ENCODE results near the gene CDKAL1.

CDKAL1 gene

DNA sequence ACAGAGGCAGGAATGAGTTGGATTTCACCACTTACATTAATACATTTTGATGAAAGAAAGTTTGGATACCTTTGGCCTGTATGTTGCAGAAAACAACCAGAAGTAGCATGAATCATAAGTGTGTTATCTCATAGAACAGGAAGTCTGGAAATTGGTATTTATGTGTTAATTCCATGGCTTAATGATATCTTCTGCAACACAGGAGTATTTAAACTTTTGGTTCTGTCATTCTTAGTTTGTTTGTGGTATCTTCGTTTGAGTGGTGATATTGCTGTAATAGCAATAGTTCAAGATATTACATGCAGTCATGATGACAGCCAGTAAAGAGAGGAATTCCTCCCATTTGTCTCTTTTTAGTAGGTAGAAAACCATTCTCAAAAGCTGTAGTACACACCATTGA is 177.3 kb downstream of the CDKAL1 start:
- TF ChIP-seq RAD21 (IDR thresholded peaks at IDR 0.05; ENCODE audit: low read depth) (no peak), TCF12 (IDR thresholded peaks at IDR 0.05; ENCODE audit: low read depth) (no peak), TAF1 (IDR thresholded peaks at IDR 0.05; ENCODE audit: low read depth) (no peak), CREB1 (IDR thresholded peaks at IDR 0.05; ENCODE audit: low read depth) (no peak), EP300 (IDR thresholded peaks at IDR 0.05; ENCODE audit: borderline replicate concordance) (no peak), CEBPB (IDR thresholded peaks at IDR 0.05) (no peak), YY1 (IDR thresholded peaks at IDR 0.05; ENCODE audit: low read depth) (no peak), NFIC (IDR thresholded peaks at IDR 0.05) (no peak), EGR1 (IDR thresholded peaks at IDR 0.05) (no peak), FOXM1 (IDR thresholded peaks at IDR 0.05; ENCODE audit: borderline replicate concordance, low read depth) (no peak), TEAD4 (IDR thresholded peaks at IDR 0.05) (no peak), ZBTB7A (IDR thresholded peaks at IDR 0.05; ENCODE audit: low read depth) (no peak)
- TF ChIP-seq, protein P1, sequence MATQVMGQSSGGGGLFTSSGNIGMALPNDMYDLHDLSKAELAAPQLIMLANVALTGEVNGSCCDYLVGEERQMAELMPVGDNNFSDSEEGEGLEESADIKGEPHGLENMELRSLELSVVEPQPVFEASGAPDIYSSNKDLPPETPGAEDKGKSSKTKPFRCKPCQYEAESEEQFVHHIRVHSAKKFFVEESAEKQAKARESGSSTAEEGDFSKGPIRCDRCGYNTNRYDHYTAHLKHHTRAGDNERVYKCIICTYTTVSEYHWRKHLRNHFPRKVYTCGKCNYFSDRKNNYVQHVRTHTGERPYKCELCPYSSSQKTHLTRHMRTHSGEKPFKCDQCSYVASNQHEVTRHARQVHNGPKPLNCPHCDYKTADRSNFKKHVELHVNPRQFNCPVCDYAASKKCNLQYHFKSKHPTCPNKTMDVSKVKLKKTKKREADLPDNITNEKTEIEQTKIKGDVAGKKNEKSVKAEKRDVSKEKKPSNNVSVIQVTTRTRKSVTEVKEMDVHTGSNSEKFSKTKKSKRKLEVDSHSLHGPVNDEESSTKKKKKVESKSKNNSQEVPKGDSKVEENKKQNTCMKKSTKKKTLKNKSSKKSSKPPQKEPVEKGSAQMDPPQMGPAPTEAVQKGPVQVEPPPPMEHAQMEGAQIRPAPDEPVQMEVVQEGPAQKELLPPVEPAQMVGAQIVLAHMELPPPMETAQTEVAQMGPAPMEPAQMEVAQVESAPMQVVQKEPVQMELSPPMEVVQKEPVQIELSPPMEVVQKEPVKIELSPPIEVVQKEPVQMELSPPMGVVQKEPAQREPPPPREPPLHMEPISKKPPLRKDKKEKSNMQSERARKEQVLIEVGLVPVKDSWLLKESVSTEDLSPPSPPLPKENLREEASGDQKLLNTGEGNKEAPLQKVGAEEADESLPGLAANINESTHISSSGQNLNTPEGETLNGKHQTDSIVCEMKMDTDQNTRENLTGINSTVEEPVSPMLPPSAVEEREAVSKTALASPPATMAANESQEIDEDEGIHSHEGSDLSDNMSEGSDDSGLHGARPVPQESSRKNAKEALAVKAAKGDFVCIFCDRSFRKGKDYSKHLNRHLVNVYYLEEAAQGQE (IDR thresholded peaks at IDR 0.05; ENCODE audit: low read depth): no peak
- TF ChIP-seq, protein P2, sequence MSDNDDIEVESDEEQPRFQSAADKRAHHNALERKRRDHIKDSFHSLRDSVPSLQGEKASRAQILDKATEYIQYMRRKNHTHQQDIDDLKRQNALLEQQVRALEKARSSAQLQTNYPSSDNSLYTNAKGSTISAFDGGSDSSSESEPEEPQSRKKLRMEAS (IDR thresholded peaks at IDR 0.05): no peak
- TF ChIP-seq, protein P3, sequence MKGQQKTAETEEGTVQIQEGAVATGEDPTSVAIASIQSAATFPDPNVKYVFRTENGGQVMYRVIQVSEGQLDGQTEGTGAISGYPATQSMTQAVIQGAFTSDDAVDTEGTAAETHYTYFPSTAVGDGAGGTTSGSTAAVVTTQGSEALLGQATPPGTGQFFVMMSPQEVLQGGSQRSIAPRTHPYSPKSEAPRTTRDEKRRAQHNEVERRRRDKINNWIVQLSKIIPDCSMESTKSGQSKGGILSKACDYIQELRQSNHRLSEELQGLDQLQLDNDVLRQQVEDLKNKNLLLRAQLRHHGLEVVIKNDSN (IDR thresholded peaks at IDR 0.05): no peak

DNA sequence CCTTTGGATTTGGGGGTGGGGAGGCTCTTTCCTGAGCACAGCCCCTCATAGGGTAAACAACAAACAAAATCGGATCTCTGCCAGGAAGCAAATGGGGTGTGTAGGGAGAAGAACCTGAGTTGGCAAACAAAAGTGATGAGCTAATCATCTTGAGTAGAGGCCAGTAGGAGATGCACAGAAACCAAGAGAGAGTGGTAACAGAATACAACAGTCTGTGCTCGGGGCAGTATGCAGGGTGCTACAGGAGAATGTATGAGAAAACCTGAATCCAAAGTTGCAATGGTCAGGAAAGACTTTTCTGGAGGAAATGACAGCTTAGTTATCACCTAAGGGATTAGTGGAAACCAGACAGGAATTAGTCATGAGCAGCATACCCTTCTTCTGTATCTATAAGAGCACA is 177.8 kb downstream of the CDKAL1 start:
- TF ChIP-seq TEAD4 (IDR thresholded peaks at IDR 0.05): no peak
- TF ChIP-seq, protein P2 (IDR thresholded peaks at IDR 0.05): no peak
- TF ChIP-seq NFIC (IDR thresholded peaks at IDR 0.05): no peak

DNA sequence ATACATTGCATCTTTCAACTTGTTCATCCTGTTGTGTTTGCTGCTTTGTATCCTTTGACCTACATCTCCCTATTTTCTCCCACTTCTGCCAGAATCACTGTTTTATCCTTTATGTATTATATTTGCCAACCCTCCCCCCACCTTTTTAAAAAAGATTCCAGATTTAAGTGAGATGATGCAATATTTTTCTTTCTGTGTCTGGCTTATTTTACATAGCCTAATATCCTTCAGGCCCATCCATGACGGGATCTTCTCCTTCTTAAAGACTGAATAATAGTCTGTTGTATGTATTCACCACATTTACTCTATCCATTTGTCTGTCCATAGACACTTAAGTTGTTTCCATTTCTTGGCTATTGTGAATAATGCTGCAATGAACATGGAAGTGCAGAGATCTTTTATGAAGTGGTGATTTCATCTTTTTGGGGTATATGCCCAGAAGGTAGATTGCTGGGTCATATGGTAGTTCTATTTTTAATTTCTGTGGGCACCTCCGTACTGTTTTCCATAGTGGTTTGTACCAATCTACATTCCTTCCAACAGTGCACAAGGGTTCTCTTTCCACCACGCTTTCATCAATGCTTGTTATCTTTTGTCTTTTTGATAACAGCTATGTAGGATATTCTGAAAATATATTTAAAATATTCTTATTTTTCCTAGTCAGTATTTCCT is 181.0 kb downstream of the CDKAL1 start:
- TF ChIP-seq CREB1 (IDR thresholded peaks at IDR 0.05; ENCODE audit: low read depth) (no peak), YY1 (IDR thresholded peaks at IDR 0.05; ENCODE audit: low read depth) (no peak), EP300 (IDR thresholded peaks at IDR 0.05; ENCODE audit: borderline replicate concordance) (no peak), CEBPB (IDR thresholded peaks at IDR 0.05) (no peak), TEAD4 (IDR thresholded peaks at IDR 0.05) (no peak), ZBTB7A (IDR thresholded peaks at IDR 0.05; ENCODE audit: low read depth) (no peak), EGR1 (IDR thresholded peaks at IDR 0.05) (no peak), NFIC (IDR thresholded peaks at IDR 0.05) (no peak), FOXM1 (IDR thresholded peaks at IDR 0.05; ENCODE audit: borderline replicate concordance, low read depth) (no peak), RAD21 (IDR thresholded peaks at IDR 0.05; ENCODE audit: low read depth) (no peak), TCF12 (IDR thresholded peaks at IDR 0.05; ENCODE audit: low read depth) (no peak), TAF1 (IDR thresholded peaks at IDR 0.05; ENCODE audit: low read depth) (no peak)
- TF ChIP-seq, protein P2 (IDR thresholded peaks at IDR 0.05): no peak
- TF ChIP-seq, protein P3 (IDR thresholded peaks at IDR 0.05): no peak

DNA sequence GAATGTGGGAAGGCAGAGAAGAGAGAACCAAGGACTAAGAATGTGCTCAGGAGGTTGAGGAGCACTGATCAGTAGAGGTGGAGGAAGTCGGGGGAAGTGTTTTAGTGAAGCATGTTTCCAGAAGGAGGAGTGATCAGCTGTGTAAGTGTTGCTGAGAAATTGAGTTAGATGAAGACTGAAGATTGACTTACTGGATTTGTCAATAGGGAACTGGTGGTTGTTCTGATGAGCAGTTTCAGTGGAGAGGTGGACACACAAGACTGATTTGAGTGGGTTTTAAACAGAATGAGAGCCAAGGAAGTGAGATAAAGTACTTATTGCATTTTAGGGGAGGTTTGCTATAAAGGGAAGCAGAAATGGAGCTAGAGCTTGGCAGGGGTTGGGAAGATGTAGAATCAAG is 182.6 kb downstream of the CDKAL1 start:
- TF ChIP-seq, protein P1 (IDR thresholded peaks at IDR 0.05; ENCODE audit: low read depth): no peak
- TF ChIP-seq CEBPB (IDR thresholded peaks at IDR 0.05): no peak
- no peak for TF ChIP-seq RAD21 (IDR thresholded peaks at IDR 0.05; ENCODE audit: low read depth)
- TF ChIP-seq CREB1 (IDR thresholded peaks at IDR 0.05; ENCODE audit: low read depth): no peak
- no peak for TF ChIP-seq TAF1 (IDR thresholded peaks at IDR 0.05; ENCODE audit: low read depth)
- no peak for TF ChIP-seq YY1 (IDR thresholded peaks at IDR 0.05; ENCODE audit: low read depth)
- no peak for TF ChIP-seq NFIC (IDR thresholded peaks at IDR 0.05)

DNA sequence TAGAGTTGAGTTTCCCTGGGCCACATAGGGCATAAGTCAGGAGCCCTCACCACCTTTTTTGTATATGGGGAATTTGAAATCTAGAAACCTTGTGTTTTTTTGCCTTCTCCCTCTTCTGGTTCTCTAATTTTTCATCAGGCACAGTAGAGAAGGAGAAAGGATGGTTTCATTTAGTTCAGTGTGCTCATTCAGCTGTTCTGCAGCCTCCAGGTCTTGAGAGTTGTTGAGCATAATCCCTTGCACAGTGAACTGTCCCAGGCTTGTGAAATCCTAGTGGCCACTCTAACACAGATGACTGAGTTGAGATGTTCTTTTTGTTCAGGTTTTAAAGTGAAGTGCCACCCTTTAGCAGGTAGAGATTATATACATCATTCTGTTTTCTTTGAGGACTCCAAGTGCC is 183.5 kb downstream of the CDKAL1 start:
- no peak for TF ChIP-seq TAF1 (IDR thresholded peaks at IDR 0.05; ENCODE audit: low read depth)
- TF ChIP-seq, protein P2 (IDR thresholded peaks at IDR 0.05): no peak
- TF ChIP-seq CEBPB (IDR thresholded peaks at IDR 0.05): no peak
- TF ChIP-seq CREB1 (IDR thresholded peaks at IDR 0.05; ENCODE audit: low read depth): no peak
- no peak for TF ChIP-seq FOXM1 (IDR thresholded peaks at IDR 0.05; ENCODE audit: borderline replicate concordance, low read depth)
- no peak for TF ChIP-seq YY1 (IDR thresholded peaks at IDR 0.05; ENCODE audit: low read depth)
- no peak for TF ChIP-seq EP300 (IDR thresholded peaks at IDR 0.05; ENCODE audit: borderline replicate concordance)
- no peak for TF ChIP-seq RAD21 (IDR thresholded peaks at IDR 0.05; ENCODE audit: low read depth)
- no peak for TF ChIP-seq EGR1 (IDR thresholded peaks at IDR 0.05)
- no peak for TF ChIP-seq NFIC (IDR thresholded peaks at IDR 0.05)
- TF ChIP-seq, protein P1 (IDR thresholded peaks at IDR 0.05; ENCODE audit: low read depth): no peak
- no peak for TF ChIP-seq ZBTB7A (IDR thresholded peaks at IDR 0.05; ENCODE audit: low read depth)
- TF ChIP-seq TEAD4 (IDR thresholded peaks at IDR 0.05): no peak
- no peak for TF ChIP-seq TCF12 (IDR thresholded peaks at IDR 0.05; ENCODE audit: low read depth)
- TF ChIP-seq, protein P3 (IDR thresholded peaks at IDR 0.05): no peak
